HG02970 (cell line): Measurements from ENCODE around the gene NAXE.
"Not testable (repeated sequence)": the region's sequence is repeated elsewhere in the genome, so short reads cannot be mapped to it uniquely, and the experiment has no call there.

Experiments used
- ATAC-seq: cut with Tn5 transposase; IDR thresholded peaks from one replicate; pipeline ENCODE4 v1.9.1; 2021; ENCODE audit warnings: mild to moderate bottlenecking, moderate library complexity, moderate number of reproducible peaks; ENCODE audit not compliant: unreplicated experiment, low FRiP score

NAXE gene

DNA sequence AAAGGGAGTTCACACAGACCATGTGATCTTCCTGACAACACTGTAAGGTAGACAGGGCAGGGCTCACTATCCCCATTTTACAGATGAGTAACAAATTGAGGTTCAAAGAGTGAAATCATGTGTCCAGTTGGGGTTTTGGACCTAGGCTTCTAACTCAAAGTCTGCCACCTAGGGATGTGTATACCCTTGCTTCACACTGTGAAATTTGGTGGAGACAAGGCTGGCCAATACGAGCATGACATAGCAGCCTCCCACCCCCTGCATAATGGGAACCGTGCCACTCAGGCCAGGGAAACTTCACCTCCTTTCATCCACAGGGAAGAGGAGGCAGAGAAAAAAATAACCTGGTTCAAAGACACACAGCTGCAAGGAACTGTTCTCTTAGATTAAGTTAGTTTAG lies 26.1 kb upstream of the NAXE start:
- ATAC-seq, result no peak

DNA sequence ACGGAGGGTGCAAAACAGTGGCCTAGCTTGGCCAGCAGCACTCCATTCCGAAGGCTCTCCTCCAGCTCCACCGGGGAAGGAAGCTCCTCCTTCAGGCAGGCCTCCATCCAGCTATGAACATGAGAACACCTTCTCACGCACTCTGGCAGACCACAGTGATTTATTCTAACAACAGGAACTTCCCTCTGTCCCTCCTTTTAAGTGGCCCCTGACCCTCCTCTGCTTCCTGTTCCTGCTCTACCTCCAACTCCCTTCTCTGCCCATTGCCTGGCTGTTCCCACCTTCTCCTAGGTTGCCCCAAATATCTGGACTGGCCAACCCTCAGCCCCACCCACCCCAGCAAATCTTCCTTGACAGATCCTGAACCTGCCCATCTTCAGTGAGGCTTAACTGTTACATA lies 25.1 kb upstream of the NAXE start:
- no peak for ATAC-seq

- no peak for ATAC-seq
Measured at GRCh38 chr1:156571261-156571852, 20.2 kb upstream of the NAXE start.

GRCh38 chr1:156571919-156572662 lies 19.5 kb upstream of the NAXE start, which contains the start of gene IQGAP3:
IQGAP3 (minus strand) TSS chr1:156572565; CDS start chr1:156572529, 36 bp downstream.
- no peak for ATAC-seq

DNA sequence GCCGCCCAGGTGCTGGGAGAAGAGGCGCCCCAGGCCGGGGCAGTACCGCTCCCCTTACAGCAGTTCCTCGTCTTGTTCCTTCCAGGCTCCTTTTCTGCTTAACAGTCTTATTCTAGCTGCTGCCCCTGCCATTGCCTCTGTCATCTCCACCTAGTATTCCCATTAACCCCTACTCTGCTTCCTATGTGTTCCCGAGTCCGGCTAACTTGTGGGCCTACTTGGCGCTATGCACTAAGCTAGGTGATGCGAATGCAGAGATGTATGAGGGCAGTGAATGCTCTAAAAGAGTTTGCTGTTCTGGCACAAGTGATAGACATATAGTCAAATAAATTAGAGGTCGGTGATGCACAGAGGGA lies 18.9 kb upstream of the NAXE start:
- no peak for ATAC-seq

GRCh38 chr1:156574039-156574633 lies 17.4 kb upstream of the NAXE start:
- ATAC-seq, result no peak

DNA sequence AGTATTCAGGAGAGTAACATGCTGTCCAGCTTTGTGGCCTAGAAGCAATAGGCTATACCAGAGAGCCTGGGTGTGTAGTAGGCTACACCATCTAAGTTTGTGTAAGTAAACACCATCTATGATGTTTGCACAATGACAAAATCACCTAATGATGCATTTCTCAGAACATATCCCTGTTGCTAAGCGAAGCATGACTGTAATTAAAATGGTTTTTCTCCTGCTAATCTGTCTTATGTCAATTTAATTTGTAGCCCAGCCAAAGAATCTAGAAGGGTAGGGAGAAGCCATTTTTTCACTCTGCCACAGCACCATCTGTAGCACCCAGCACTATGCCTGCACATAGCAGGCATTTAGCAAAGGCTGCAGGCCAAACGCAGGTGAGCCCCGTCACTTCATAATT lies 14.0 kb upstream of the NAXE start:
- ATAC-seq, result no peak

GRCh38 chr1:156578055-156578454 lies 13.5 kb upstream of the NAXE start:
- no peak for ATAC-seq

- no peak for ATAC-seq
Measured at GRCh38 chr1:156579472-156579871, 12.1 kb upstream of the NAXE start, which contains the start of gene TTC24. TTC24 (plus strand) TSS chr1:156579723; CDS start chr1:156581365, 1,642 bp downstream.

- ATAC-seq, result no peak
Measured at GRCh38 chr1:156581661-156582387, 9.8 kb upstream of the NAXE start.

DNA sequence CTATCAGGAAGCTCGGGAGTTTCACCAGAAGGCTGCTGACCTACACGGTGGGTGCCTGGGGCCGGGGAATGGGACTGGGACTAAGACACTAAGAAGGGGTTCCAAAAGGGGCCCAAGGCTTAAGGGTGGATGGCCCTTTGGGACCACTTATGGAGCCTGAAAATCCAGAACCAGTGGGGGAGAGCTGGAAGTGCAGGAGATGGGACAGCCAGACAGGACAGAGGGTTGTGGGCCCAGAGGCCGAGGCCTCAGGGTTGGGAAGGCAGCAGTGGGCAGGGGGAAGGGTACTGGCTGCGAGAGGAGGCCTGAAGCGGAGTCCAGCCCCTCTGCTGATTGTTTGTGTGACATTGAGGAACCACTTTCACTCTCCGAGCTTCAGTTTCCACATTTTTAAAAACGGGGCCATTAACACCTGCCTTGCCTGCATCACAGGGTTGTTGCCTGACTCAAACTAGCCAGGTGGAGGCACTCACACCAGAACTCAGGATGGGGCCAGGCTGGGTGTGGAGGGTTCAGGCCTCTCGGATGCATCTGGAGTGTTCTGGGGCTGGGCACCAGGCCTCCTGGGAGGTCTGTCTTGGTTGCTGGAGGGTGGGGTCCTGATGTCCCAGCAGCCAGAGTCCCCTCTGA lies 9.1 kb upstream of the NAXE start:
- no peak for ATAC-seq

DNA sequence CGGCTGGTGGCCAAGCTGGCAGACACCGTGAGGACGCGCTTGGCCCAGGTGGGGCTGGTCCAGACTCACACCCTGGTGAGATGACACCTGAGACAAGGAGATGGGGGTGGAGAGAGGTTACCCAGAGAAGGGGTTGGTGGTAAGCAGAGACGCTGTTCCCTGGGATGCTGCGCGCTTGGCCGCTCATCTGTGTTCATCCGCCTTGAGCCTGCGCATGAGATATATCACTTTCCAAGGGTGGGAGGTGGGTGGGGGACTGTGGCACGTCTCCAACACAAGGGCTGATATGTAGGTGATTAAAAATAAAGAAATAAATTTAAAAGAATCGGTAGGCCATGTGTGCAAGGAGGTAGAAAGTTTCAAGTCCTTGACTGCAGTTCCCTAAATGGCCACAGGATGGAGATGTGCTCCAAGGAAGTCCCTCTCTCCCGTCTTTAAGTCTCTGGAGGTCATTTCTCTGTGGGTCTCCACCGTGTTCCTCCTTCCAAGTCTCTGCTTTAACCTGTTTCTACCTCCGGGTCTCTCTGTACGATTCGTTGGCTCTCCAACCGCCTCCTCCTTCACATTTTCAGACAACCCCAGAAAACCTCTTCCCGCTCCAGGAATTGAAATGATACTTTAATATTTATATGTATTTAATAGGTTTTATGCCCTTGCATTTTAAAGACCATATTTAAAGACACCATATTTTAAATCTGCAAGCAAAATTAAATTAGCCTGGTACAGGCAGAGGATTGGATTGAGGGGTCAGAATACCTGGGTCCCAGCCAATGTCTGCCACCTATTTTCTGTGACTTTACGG lies 7.6 kb upstream of the NAXE start:
- no peak for ATAC-seq

DNA sequence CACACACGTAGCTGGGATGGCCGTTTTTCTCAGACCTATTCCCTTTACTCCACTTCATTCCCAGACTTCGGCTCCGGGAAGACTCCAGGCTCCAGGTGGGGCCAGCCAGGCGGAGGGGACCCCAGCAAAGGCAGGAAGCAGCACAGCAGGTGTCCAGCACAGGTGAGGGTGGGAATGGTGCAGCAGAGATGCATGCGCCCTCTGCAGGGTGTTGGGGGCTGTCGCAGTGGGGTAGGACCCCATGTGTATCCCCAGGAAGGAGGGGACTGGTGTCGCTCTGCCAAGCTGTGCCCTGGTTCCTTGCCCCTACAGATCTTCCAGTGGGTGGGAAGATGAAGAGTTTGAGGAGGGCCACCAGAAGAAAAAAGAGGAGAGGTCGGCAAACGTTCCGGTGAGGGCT lies 6.8 kb upstream of the NAXE start:
- ATAC-seq, result no peak

GRCh38 chr1:156586323-156586722 lies 5.3 kb upstream of the NAXE start:
- no peak for ATAC-seq

- ATAC-seq, result no peak
Measured at GRCh38 chr1:156586892-156587477, 4.6 kb upstream of the NAXE start.

DNA sequence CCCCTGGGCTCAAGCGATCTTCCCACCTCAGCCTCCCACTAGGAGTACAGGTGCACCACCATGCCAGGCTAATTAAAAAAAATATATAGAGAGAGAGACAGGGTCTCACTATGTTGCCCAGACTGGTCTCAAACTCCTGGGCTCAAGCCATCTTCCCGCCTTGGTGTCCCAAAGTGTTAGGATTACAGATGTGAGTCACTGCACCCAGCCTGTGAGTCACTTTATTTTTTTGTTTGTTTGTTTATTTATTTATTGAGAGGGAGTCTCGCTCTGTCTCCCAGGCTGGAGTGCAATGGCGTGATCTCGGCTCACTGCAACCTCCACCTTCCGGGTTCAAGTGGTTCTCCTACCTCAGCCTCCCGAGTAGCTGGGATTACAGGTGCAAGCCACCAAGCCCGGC lies 3.6 kb upstream of the NAXE start:
- not testable (repeated sequence) for ATAC-seq

GRCh38 chr1:156589546-156589945 lies 2.0 kb upstream of the NAXE start:
- ATAC-seq, result no peak

GRCh38 chr1:156590326-156591180 lies 1.0 kb upstream of the NAXE start:
- no peak for ATAC-seq

DNA sequence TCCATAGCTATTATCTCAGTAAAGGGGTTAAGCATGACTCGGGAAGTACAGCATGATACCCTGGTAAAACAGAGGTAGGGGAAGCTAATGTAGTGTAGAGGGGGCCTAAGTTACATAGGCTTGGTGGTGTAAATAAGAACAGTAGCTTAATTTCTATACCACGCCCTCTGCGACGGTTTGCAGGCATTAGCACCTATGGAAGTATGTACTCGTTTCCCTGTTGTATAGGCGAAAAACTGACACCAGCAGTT lies 470 bp upstream of the NAXE start:
- no peak for ATAC-seq
